Mesodermal cell (in vitro differentiated cells): ENCODE measurements around the gene RPTOR.

ENCODE experiments used
- H3K27ac ChIP-seq: 2 replicates; pipeline ENCODE4 v1.7.0; 2013; ENCODE audit warnings: mild to moderate bottlenecking, low read depth, low read length, moderate library complexity; ENCODE audit not compliant: severe bottlenecking
- H3K36me3 ChIP-seq: 2 replicates; pipeline ENCODE4 v1.7.1; 2013; ENCODE audit warnings: mild to moderate bottlenecking, low read length, moderate library complexity; ENCODE audit not compliant: control insufficient read depth, insufficient read depth
- H3K4me1 ChIP-seq: one replicate; pipeline ENCODE4 v1.7.1; 2013; ENCODE audit warnings: mild to moderate bottlenecking, low read length; ENCODE audit not compliant: insufficient read depth, control insufficient read depth, poor library complexity, severe bottlenecking
- H3K4me3 ChIP-seq: 2 replicates; pipeline ENCODE4 v1.7.0; 2013; ENCODE audit warnings: low read length, control low read depth, mild to moderate bottlenecking; ENCODE audit not compliant: insufficient read depth, poor library complexity, severe bottlenecking; ENCODE audit errors: extremely low read depth
- H3K9me3 ChIP-seq: 2 replicates; pipeline ENCODE4 v1.7.1; 2013; ENCODE audit warnings: mild to moderate bottlenecking, low read length, moderate library complexity; ENCODE audit not compliant: control insufficient read depth
- WGBS, 2 experiments: methylation state at CpG; one replicate each; pipeline ENCODE4 v1.1.5; 2013; ENCODE audit warnings: missing lambda C conversion rate in 2 of 2; ENCODE audit not compliant: insufficient coverage in 2 of 2; 5-methylcytosine and 5-hydroxymethylcytosine counted together

Gene RPTOR

DNA sequence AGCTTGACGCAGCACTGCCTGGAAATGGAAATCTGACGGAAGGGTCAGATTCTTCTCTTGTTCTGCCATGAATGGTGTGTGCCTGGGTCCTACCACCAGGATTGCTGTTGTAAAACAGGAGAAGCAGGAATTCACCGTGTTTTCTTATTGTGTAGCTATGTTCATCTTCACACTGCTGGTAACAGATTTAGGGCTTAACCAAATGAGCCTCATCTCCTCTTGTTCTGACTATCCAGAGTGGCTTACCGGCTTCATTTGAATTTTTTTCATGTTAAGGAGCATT lies 349.7 kb downstream of the RPTOR start:
- Histone ChIP-seq H3K9me3 (no peaks in the 10 kb centered on the region), H3K36me3 (peaks cover 44% of the 10 kb centered on the region), H3K4me1 (peaks cover 28% of the 10 kb centered on the region), H3K27ac (no peak overlapping the region), H3K4me3 (no peak overlapping the region)
- WGBS, 2 experiments: 100% methylated on average over 2 to 4 of the region's 4 CpGs

DNA sequence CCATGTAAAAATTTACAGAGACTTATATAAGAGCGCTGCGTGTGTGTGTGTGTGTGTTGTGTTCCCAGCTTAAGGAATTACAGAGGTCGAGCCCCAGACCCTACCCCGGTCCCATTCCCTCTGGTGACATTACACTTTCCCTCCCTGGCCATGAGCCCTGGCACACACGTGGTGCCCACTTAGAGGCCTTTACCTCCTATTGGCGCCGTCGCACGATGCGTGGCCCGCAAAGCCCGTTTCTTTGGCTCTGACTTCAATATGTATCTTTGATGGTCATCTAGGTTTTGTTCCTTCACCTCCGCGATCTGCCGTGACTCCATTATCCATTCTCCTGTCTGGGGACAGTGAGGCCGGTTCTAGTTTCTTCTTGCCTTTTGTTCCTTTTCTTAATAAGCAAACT lies 350.1 kb downstream of the RPTOR start:
- H3K4me1 ChIP-seq: peaks cover 28% of the 10 kb centered on the region
- H3K36me3 ChIP-seq: peaks cover 42% of the 10 kb centered on the region
- no peaks in the 10 kb centered on the region for H3K9me3 ChIP-seq
- H3K27ac ChIP-seq: no peak overlapping the region
- no peak overlapping the region for H3K4me3 ChIP-seq
- 96 to 97% methylated on average over 14 to 15 of the region's 16 CpGs for WGBS, 2 experiments

DNA sequence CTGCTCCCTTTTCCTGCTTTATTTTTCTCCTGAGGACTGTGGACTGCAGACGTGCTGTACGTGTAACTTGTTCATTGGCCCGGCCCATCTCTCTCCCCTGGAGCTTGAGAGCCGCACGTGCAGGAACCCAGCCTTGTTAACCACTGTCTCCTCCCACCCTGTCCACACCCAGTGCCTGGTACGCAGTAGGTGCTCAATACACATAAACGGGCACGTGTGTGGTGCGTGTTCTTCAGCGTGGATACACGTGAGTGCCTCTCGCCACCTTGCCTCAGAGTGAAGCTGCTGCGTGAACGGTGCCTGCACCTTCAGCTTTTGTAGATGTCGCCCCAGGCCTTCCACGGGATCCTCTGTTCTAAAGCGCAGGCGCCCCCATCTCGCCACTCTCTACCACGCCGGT lies 350.7 kb downstream of the RPTOR start:
- peaks cover 45% of the 10 kb centered on the region for H3K36me3 ChIP-seq
- peaks cover 28% of the 10 kb centered on the region for H3K4me1 ChIP-seq
- no peak overlapping the region for H3K4me3 ChIP-seq
- H3K27ac ChIP-seq: no peak overlapping the region
- no peaks in the 10 kb centered on the region for H3K9me3 ChIP-seq
- WGBS, 2 experiments: 88 to 91% methylated on average over 21 of the region's 21 CpGs

DNA sequence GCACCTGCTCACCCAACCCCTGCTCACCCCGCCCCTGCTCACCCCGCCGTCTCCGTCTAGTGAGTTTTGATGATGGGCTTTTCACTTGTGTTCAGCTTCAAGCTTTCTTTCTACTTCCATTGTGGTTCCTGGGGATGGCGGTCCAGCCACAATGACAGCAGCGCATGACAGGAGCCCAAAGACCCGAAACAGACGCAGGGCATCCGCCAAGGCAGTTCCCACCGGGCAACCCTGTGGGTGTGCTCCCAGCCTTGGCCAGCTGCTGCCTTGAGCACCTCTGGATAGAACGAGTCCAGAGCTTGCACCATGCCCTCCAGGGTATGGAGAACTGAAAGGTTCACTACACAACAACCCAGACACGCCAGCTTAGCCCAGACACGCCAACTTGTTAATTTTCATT lies 354.1 kb downstream of the RPTOR start:
- Histone ChIP-seq H3K9me3 (no peaks in the 10 kb centered on the region), H3K4me1 (no peaks in the 10 kb centered on the region), H3K36me3 (peaks cover 49% of the 10 kb centered on the region), H3K4me3 (no peak overlapping the region), H3K27ac (no peak overlapping the region)
- WGBS, 2 experiments: 93 to 94% methylated on average over 12 of the region's 13 CpGs

DNA sequence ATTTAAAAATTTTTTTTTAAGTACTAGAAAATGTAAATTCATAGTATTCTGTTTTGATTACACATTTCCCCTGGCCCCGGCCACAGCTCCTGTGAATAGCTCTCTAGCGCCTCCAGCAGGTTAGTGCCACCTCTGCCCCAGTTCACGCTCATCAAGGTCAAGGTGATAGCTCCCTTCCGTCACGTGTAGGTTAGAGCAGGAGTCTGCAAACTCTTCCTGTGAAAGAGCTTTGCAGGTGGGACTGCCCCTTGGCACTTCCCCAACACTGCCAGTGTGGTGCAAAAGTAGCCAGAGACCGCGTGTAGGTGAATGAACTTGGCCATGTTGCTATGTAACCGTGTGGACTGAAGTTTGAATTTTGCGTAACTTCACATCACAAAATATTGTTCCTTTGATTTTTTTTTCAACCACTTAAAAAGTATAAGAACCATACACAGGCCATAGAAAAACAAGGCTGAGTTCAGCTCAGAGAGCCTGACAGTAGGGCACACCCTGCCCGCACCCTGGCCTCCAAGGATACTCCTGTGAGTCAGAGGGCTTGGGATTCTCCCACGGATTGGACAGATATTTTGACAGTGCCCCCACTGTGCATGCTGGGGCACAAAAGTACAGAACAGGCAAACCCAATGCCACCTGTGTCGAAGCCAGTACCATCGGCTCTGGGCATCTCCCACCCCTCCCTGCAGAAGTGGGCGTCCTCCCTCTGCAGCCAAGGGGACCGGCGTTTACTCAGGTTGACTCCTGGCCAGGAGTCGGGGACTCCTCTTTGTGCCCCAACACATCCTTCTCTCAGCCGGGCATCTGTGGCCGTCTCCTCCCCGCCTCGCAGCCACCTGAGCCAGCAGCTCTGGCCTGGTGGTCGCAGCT lies 355.0 kb downstream of the RPTOR start:
- no peak overlapping the region for H3K27ac ChIP-seq
- H3K9me3 ChIP-seq: no peaks in the 10 kb centered on the region
- peaks cover 40% of the 10 kb centered on the region for H3K36me3 ChIP-seq
- no peak overlapping the region for H3K4me3 ChIP-seq
- no peaks in the 10 kb centered on the region for H3K4me1 ChIP-seq
- 79 to 86% methylated on average over 19 of the region's 22 CpGs for WGBS, 2 experiments

DNA sequence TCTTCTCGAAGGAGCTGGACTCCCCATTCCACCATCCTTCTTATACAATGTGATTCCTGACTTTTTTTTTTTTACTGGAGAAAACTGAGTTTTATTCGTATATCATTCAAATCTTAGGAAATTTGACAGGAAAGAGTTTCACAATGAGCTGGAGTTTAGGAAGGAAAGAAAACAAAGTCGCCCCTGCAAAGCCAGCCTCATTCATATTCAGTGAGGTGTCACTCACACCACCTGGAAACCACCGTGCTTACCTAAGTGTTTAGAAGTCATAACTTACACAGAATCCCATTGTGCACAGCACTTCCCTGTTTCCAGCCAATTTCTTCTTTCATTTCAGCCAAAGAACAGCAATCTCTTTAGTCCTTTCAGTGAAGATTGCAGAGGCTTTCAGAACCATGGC lies 356.7 kb downstream of the RPTOR start:
- no peaks in the 10 kb centered on the region for H3K4me1 ChIP-seq
- H3K36me3 ChIP-seq: peaks cover 28% of the 10 kb centered on the region
- 90 to 100% methylated on average over 2 to 4 of the region's 4 CpGs for WGBS, 2 experiments
- no peak overlapping the region for H3K4me3 ChIP-seq
- H3K27ac ChIP-seq: no peak overlapping the region
- no peaks in the 10 kb centered on the region for H3K9me3 ChIP-seq

DNA sequence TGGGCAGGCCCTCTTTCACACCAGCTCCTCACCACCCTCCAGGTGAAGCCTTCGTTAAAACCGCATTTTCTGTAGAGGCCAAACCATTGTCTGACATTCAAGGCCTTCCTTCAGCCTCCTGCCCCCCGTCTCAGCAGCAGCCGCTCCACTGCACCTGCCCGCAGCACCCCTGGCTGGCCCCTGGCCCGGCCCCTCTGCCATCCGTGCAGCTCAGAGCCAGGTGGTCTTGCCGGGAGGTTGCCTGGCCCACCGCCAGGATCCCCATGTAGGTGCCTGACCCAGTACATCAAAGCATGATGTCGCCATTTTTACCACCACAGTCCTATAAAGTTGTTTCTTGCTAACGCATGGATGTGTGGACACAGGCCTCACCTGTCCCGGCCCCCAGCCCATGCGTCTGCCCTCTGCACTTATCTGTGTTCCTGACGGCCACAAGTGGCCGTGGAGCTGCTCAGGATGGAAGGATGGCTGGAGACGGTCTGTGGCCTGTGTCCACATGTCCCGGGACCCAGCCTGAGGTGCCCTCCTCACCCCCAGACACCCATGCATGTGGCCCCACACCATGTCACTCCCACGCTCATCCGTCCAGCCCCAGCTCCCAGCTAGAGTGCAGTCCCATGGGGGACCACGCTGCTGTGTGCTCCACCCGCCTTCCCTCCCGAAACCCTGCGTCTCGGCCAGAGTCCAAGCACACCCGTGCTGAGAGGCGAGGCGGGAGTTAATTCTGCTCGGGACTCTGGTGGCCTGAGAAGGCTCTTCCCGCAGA lies 357.7 kb downstream of the RPTOR start:
- H3K4me3 ChIP-seq: no peak overlapping the region
- H3K27ac ChIP-seq: no peak overlapping the region
- WGBS, 2 experiments: 91 to 93% methylated on average over 26 to 29 of the region's 29 CpGs
- no peaks in the 10 kb centered on the region for H3K9me3 ChIP-seq
- H3K36me3 ChIP-seq: peaks cover 28% of the 10 kb centered on the region
- no peaks in the 10 kb centered on the region for H3K4me1 ChIP-seq

DNA sequence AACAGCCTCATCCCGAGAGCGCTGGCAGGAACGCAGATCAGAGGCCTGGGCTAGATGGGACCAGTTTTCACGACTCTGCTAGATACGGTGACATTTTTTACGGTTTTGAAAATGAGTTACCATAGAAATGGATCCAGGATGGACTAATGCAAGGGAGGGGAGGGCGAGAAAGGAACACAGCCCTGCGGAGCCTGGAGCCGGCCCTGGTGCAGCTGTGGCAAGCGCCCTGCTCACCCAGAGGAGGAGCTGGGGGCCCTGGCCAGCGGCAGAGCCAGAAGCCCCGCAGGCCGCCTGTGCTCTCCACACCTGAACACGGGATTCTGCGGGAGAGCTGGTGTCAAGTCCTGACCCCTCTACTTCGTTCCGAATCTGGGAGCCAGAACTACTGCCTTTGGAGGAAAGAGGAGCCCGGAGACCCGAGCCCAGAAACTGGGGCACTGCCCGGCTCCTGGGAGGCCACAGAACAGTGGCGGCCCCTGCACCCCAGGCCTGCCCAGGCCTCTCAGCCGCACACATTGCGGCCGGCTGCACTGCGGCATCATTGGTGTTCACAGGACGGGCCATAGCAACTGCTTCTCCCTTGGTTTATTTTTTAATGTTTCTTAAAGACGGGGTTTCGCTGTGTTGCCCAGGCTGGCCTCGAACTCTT lies 358.4 kb downstream of the RPTOR start:
- no peaks in the 10 kb centered on the region for H3K9me3 ChIP-seq
- H3K4me3 ChIP-seq: no peak overlapping the region
- 92 to 95% methylated on average over 24 to 29 of the region's 29 CpGs for WGBS, 2 experiments
- no peaks in the 10 kb centered on the region for H3K4me1 ChIP-seq
- H3K36me3 ChIP-seq: peaks cover 28% of the 10 kb centered on the region
- no peak overlapping the region for H3K27ac ChIP-seq

DNA sequence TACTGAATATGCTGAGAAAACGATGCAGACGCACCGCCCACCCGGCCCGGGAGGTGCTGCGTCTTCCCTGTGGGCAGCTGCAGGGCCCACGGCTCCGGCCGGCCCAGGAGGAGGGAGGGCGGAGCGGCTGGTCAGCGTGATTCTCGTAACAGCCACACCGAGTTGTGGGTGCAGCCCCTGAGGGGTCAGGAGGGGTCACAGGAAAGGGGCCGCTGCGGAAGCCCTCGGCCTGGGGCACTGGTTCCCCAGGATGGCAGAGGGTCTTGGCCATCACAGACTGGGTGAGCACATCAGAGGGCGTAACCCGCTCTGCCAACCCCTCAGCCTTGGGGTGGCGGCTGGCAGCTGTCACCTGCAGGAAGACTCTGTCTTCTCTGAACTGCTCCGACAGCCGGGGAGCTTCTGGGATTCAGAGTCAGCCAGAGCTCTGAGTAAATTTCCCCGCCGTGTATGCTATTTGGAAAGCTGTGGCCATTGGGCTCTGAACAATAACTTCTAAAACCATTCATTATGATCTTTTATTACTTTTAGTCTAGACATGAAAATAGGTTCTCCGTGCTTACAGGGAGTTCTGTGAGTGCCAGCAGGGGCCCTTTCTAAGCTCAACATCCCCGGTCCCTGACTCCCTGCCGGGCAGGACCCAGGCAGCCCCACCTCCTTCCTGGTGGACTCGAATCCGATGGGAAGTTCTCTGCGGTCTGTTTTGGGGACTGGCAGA lies 359.6 kb downstream of the RPTOR start:
- 81 to 83% methylated on average over 26 to 27 of the region's 30 CpGs for WGBS, 2 experiments
- Histone ChIP-seq H3K9me3 (no peaks in the 10 kb centered on the region), H3K36me3 (peaks cover 32% of the 10 kb centered on the region), H3K4me1 (no peaks in the 10 kb centered on the region), H3K27ac (no peak overlapping the region), H3K4me3 (no peak overlapping the region)

DNA sequence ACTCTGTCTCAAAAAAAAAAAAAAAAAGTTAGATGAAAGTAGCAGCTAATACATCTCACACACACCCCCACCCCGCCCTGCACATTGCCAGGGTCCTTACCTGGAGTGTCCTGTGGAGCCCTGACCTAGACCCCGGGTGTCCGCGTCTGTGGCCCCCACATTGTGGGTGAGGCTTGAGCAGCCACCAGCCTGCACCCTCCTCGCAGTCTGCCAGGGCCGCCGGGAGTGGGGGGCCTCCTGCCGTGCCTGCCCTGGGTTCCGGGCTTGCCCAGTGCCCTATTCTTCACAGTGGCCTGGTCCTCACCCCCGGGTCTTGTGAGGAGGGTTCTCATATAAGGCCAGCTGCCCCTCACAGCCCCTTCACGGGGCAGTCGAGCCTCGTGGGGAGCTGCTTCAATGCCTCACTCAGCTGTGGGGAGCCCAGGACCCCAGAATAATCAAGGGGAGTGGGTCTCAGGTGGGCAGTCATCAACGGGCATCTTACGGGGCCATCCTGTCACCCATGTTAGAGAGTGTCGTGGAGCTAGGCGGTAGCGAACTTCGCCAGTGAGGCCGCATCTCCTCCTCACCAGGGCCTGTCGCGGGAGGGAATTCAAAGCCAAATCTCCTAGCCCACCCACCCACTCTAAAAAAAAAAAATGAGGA lies 361.1 kb downstream of the RPTOR start:
- WGBS, 2 experiments: 95 to 98% methylated on average over 13 to 17 of the region's 22 CpGs
- no peak overlapping the region for H3K4me3 ChIP-seq
- no peak overlapping the region for H3K27ac ChIP-seq
- H3K4me1 ChIP-seq: no peaks in the 10 kb centered on the region
- peaks cover 38% of the 10 kb centered on the region for H3K36me3 ChIP-seq
- no peaks in the 10 kb centered on the region for H3K9me3 ChIP-seq
